Right atrium auricular region (tissue), 2 donors: ENCODE results near the gene SERPINH1. TPM values are rescaled to one million over a fixed set of nuclear protein-coding genes. Genes with fewer than 3 reads are reported as not detected.
A peak's percentile ranks its signal among the peaks of the same experiment; 100 is the strongest.

Experiments used
- DNase-seq: peaks from one replicate; pipeline ENCODE4 v3.0.0-alpha.2; 2019; ENCODE audit warnings: low spot score
- H3K27ac ChIP-seq, 2 donors: fragments of 200-600 bp; sonication (generic); 1 replicate in 1 of 2; 2 replicates in 1 of 2; pipeline ENCODE4 v1.5.1; 2016 to 2019
- H3K27me3 ChIP-seq, 2 donors: fragments of 200-600 bp; sonication (generic); one replicate each; pipeline versions ENCODE4 v1.5.1 to v1.6.0; 2017 to 2019
- H3K36me3 ChIP-seq: fragments of 200-600 bp; sonication (generic); one replicate; pipeline ENCODE4 v1.5.1; 2016
- H3K4me1 ChIP-seq, 2 donors: fragments of 200-600 bp; sonication (generic); one replicate each; pipeline versions ENCODE4 v1.5.1 to v1.6.0; 2017 to 2019
- H3K4me3 ChIP-seq, 2 donors: fragments of 200-600 bp; sonication (generic); 1 replicate in 1 of 2; 2 replicates in 1 of 2; pipeline ENCODE4 v1.5.1; 2017 to 2019; ENCODE audit warnings: mild to moderate bottlenecking in 1 of 2, moderate library complexity in 1 of 2
- H3K9me3 ChIP-seq, 2 donors: fragments of 200-600 bp; sonication (generic); one replicate each; pipeline ENCODE4 v1.5.1; 2019
- total RNA-seq, 2 donors: library from RNA; depleted of rRNA; stranded (reverse); fragments of >200 nt; gene quantifications; one replicate each; pipeline ENCODE4 v1.1.0, GENCODE V29; 2016
- TF ChIP-seq, protein P1 (sequence below), 2 donors: fragments of 200-600 bp; sonication (generic); IDR thresholded peaks; one replicate each; pipeline ENCODE4 v1.5.1; 2019; ENCODE audit warnings: antibody characterized with exemption in 2 of 2

Gene SERPINH1
- total RNA-seq, 2 donors from 2014 or later, result 114 to 195 TPM

DNA sequence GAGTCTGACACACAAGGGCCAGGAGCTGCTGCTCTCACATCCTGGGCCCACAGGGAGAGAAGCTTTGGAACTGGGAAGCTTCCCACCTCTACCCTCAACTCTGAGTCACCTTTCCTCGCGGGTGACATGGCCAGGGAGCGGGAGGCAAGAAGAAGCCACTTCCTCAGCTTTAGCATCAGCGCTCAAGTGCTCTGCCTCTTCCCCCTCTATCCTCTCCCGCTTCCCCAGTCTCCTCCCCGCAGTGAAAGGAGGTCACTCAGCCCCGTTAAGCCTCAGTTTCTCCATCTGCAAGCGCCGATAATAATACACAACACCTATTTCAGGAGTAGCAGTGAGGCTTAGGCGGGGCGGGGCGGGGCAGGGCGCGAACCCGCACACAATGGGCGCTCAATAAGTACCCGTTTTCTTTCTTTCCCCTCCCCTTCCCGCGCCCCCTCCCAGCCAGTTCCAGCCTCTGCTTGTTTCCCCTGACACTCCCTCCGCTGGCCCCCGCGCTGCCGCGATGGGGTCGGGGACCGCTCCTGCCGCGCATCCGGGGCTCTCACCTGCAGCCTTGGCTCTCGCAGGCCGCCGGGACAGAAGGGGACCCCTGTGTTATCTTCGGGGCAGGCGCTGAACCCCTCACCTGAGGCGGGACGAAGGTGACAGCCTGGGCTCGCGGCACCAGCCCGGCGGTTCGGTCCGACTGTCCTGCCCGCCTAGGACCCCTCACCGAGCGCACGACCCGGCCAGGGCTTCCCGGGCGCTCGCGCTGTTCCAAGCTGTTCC is 37.2 kb upstream of the SERPINH1 start:
- Histone ChIP-seq H3K36me3 (no peaks in the 10 kb centered on the region), H3K4me1 (peaks cover 0 to 27% of the 10 kb centered on the region in 2 donors), H3K9me3 (no peaks in the 10 kb centered on the region), H3K4me3 (peak overlapping the region; percentile 67 to 79), H3K27ac (peak overlapping the region in 1 of 2 donors; percentile 42), H3K27me3 (no peaks in the 10 kb centered on the region)
- no peak for DNase-seq
- TF ChIP-seq, protein P1, sequence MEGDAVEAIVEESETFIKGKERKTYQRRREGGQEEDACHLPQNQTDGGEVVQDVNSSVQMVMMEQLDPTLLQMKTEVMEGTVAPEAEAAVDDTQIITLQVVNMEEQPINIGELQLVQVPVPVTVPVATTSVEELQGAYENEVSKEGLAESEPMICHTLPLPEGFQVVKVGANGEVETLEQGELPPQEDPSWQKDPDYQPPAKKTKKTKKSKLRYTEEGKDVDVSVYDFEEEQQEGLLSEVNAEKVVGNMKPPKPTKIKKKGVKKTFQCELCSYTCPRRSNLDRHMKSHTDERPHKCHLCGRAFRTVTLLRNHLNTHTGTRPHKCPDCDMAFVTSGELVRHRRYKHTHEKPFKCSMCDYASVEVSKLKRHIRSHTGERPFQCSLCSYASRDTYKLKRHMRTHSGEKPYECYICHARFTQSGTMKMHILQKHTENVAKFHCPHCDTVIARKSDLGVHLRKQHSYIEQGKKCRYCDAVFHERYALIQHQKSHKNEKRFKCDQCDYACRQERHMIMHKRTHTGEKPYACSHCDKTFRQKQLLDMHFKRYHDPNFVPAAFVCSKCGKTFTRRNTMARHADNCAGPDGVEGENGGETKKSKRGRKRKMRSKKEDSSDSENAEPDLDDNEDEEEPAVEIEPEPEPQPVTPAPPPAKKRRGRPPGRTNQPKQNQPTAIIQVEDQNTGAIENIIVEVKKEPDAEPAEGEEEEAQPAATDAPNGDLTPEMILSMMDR (IDR thresholded peaks at IDR 0.05), result no peak

DNA sequence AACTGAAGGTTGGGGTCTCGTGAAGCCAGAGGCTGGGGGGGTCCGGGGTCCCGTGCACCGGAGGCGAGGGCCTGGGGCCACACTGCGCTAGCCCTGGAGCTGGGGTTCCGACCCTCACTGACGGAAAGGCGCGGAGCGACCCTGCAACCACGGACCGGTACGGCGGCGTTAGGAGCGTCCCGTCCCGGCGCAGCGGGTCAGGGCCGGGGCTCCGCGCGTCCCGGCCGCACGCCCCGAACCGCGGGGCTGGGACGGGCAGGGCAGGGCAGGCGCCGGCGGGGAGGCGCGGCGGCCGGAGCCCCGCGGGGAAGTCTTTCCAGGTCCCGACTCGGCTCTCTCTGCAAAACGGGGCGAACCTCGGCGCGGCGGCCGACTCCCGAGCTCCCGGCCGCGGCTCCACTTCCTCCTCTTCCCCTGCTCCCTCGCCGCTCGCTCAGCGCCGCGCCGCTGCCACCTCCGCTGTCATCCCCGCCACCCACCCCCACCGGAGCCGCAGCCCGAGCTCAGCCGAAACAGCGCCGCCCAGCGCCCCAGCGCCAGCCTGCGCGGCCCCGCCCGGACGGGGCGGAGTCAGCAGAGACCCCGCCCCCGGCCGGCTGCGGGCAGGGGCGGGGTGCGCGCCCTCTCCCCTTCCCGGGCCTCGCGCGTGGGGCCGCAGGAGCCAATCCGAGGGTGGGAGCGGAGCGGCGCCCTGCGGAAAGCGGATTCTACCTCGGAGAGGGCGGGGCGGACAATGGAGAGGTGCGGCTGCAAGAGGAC is 36.4 kb upstream of the SERPINH1 start, which contains the start of gene GDPD5:
TSS of gene GDPD5 (minus strand) at position 509 of the 759 bp plus-strand sequence. CDS start 48,206 bp downstream, outside the sequence.
- Histone ChIP-seq H3K9me3 (no peaks in the 10 kb centered on the region), H3K27ac (peak within 1 kb of the TSS in 1 of 2 donors; percentile 66)
- TF ChIP-seq, protein P1 (IDR thresholded peaks at IDR 0.05), result peak; percentile 56 to 76

DNA sequence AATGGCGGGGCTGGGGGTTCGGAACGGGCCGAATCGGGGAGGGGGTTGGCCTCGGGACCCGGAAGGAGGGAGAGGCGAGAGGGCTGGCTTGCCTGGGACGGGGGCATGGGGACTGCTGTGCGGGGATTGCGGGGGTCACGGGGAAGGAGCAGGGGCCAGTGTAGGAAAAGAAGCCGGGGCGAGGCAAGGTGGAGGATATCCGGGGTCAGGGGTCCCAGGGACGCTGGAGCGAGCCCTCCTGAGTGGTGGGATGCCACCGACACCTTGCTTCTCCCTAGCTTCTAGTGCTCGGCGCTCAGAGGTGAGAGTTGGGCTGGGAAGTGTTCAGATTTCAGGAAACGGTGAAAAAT is 35.9 kb upstream of the SERPINH1 start:
- DNase-seq, result no peak
- TF ChIP-seq, protein P1 (IDR thresholded peaks at IDR 0.05), result no peak
- Histone ChIP-seq H3K36me3 (no peaks in the 10 kb centered on the region), H3K9me3 (no peaks in the 10 kb centered on the region), H3K27me3 (no peaks in the 10 kb centered on the region), H3K4me3 (peak overlapping the region; percentile 67 to 79), H3K4me1 (peaks cover 0 to 27% of the 10 kb centered on the region in 2 donors), H3K27ac (peak overlapping the region in 1 of 2 donors; percentile 66)

More for the DNA sequence above, 36.4 kb upstream of the SERPINH1 start, which contains the start of gene GDPD5:
- peak within 1 kb of the TSS; percentile 67 to 79 for H3K4me3 ChIP-seq
- H3K4me1 ChIP-seq, result peaks cover 0 to 27% of the 10 kb centered on the region in 2 donors
- H3K27me3 ChIP-seq, result no peaks in the 10 kb centered on the region
- peak; percentile 72 for DNase-seq
- H3K36me3 ChIP-seq, result no peaks in the 10 kb centered on the region

DNA sequence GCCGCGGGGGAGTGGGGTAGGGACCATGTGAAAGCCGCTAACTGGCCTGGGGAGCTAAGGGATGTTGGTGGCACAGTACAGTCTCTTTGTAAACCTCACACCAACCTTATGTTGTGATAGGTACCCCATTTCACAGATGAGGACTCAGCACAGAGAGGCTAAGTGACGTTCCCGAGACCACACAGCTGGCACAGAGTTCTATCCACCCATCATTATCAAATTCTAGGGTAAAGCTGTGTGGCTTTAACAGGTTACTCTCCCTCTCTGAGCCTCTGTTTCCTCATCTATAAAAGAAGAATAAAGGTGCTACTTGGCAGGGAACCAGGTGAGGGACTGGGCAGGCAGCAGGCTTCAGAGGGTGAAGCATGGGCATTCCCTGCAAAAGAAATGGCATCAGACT is 34.9 kb upstream of the SERPINH1 start:
- Histone ChIP-seq H3K27ac (no peak overlapping the region), H3K36me3 (no peaks in the 10 kb centered on the region), H3K27me3 (no peaks in the 10 kb centered on the region), H3K4me3 (no peak overlapping the region), H3K4me1 (peaks cover 0 to 27% of the 10 kb centered on the region in 2 donors), H3K9me3 (no peaks in the 10 kb centered on the region)
- TF ChIP-seq, protein P1 (IDR thresholded peaks at IDR 0.05), result no peak
- DNase-seq, result no peak

DNA sequence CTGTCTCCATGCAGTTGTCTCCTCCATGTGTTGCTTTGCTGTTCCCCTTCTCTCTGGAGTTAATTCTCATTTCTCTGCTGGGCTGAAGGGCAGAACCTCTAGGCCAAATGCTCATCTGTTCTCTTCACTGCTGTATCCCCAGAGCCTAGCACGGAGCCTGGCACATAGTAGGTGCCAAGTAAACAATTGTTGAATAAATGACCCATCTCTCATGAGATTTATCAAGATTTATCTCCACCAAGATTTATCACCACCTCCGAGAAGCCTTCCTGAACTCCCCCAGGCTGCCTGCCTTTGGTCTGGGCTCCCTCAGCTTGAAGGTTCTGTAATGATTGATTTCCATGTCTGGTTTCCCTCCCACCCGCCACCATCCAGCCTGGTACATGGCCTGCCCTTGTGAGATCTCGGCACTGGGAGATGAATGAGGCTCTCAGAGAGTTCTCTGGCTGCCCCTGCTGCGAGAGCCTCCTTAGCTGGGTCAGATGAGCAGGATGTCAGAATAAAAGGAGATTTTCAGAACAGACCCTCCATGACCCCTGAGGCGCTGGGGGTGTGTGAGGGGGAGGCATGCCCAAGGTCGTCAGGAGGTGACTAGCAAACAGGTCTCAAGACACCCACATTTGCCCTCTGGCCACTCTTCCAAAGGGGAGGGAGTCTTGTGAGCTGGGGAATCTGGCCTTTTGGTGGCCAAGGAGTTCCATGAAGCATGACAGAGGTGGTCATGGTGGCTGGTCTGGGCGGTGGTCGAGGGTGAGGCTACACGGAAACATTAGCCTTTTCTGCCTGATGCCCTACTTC is 33.9 kb upstream of the SERPINH1 start:
- Histone ChIP-seq H3K4me1 (peaks cover 0 to 27% of the 10 kb centered on the region in 2 donors), H3K27me3 (no peaks in the 10 kb centered on the region), H3K9me3 (no peaks in the 10 kb centered on the region), H3K27ac (no peak overlapping the region), H3K36me3 (no peaks in the 10 kb centered on the region), H3K4me3 (no peak overlapping the region)
- TF ChIP-seq, protein P1 (IDR thresholded peaks at IDR 0.05), result no peak
- DNase-seq, result no peak
